HCT116 (cell line): ENCODE measurements around the gene FITM1. TPM values are rescaled to one million over a fixed set of nuclear protein-coding genes. Genes with fewer than 3 reads are reported as not detected.

Experiments used
- ATAC-seq: fragments of 200-7000 bp; cut with Tn5 transposase; 2 replicates; pipeline ENCODE4 v1.9.1; 2020; ENCODE audit warnings: mild to moderate bottlenecking, moderate library complexity
- BruUV-seq: library from RNA; stranded (reverse); fragments of 400-500 nt; replicated peaks from 2 replicates; lab custom pipeline; 2021; lab: Mats Ljungman, UMichigan
- CTCF ChIA-PET: fragments of 300-600 bp; sonication (Branson Sonifier 250); formaldehyde crosslinking; loops from one replicate; lab custom pipeline; 2021; ENCODE audit warnings: antibody characterized with exemption; lab: Charles Lee
- POLR2A ChIA-PET: fragments of 300-600, 350-600 bp; sonication (Branson Sonifier 250); formaldehyde crosslinking; loops from one replicate; lab custom pipeline; 2021; ENCODE audit warnings: antibody characterized with exemption; lab: Charles Lee
- RAD21 ChIA-PET, 2 experiments: fragments of 300-600 bp; sonication (Branson Sonifier 250); formaldehyde crosslinking; loops; one replicate each; lab custom pipeline; 2023; ENCODE audit warnings: low total read pairs in 2 of 2; ENCODE audit not compliant: uncharacterized antibody in 2 of 2, unreplicated experiment in 2 of 2, low non-redundant PET in 1 of 2; lab: Charles Lee
- DNase-seq: peaks from one replicate; pipeline ENCODE4 v3.0.0-alpha.2; 2010; ENCODE audit warnings: low read depth, low spot score
- H2AFZ ChIP-seq: fragments of 200-600 bp; shearing (Covaris generic), sonication (generic); 2 replicates; pipeline ENCODE4 v1.6.1; 2017; ENCODE audit warnings: low read depth, mixed run types, mixed read lengths, antibody characterized with exemption, low read length; ENCODE audit not compliant: poor library complexity, severe bottlenecking
- H3K27ac ChIP-seq: 2 replicates; pipeline ENCODE4 v1.5.1; 2012; ENCODE audit warnings: low read depth, low read length
- H3K27me3 ChIP-seq: fragments of 200-600 bp; sonication (generic); 2 replicates; pipeline ENCODE4 v1.6.1; 2016; ENCODE audit warnings: mixed run types, low read length, mixed read lengths; ENCODE audit not compliant: insufficient read depth
- H3K36me3 ChIP-seq, 2 experiments: fragments of 200-500 bp in 1 of 2; fragments of 200-600 bp in 1 of 2; sonication (Bioruptor generic) in 1 of 2; sonication (generic) in 1 of 2; 2 replicates each; pipeline versions ENCODE4 v1.5.1 to v1.6.1; 2014 to 2016; ENCODE audit warnings: low read length in 2 of 2, inconsistent platforms in 1 of 2, mixed read lengths in 1 of 2, mixed run types in 1 of 2; ENCODE audit not compliant: insufficient read depth in 2 of 2, control insufficient read depth in 1 of 2
- H3K4me1 ChIP-seq, 2 experiments: fragments of 200-600 bp in 1 of 2; sonication (generic) in 1 of 2; 2 replicates each; pipeline versions ENCODE4 v1.5.1 to v1.6.1; 2012 to 2017; ENCODE audit warnings: low read length in 2 of 2, inconsistent platforms in 1 of 2, mild to moderate bottlenecking in 1 of 2, mixed read lengths in 1 of 2, mixed run types in 1 of 2, moderate library complexity in 1 of 2; ENCODE audit not compliant: insufficient read depth in 2 of 2, control insufficient read depth in 1 of 2
- H3K4me2 ChIP-seq: fragments of 200-600 bp; sonication (generic); 2 replicates; pipeline ENCODE4 v1.6.1; 2017; ENCODE audit warnings: mixed run types, low read length, mixed read lengths
- H3K4me3 ChIP-seq, 2 experiments: fragments of 200-600 bp in 1 of 2; sonication (generic) in 1 of 2; replicated peaks in 1 of 2; 2 replicates each; pipeline ENCODE4 v1.5.1; 2011 to 2016; ENCODE audit warnings: low read length in 2 of 2, control low read depth in 1 of 2, low read depth in 1 of 2, mild to moderate bottlenecking in 1 of 2, mixed read lengths in 1 of 2, mixed run types in 1 of 2
- H3K79me2 ChIP-seq: fragments of 200-600 bp; sonication (generic); 2 replicates; pipeline ENCODE4 v1.6.1; 2017; ENCODE audit warnings: mild to moderate bottlenecking, mixed run types, low read length, moderate library complexity, mixed read lengths; ENCODE audit not compliant: insufficient read depth
- H3K9ac ChIP-seq: fragments of 200-600 bp; sonication (generic); 2 replicates; pipeline ENCODE4 v1.6.1; 2016; ENCODE audit warnings: low read length, mixed read lengths
- H3K9me2 ChIP-seq: fragments of 200-600 bp; sonication (generic), shearing (Covaris generic); 2 replicates; pipeline ENCODE4 v1.6.1; 2017; ENCODE audit warnings: mixed run types, mild to moderate bottlenecking, moderate library complexity; ENCODE audit not compliant: insufficient read depth
- H3K9me3 ChIP-seq, 2 experiments: fragments of 200-500 bp in 1 of 2; fragments of 200-600 bp in 1 of 2; sonication (Bioruptor generic) in 1 of 2; sonication (generic) in 1 of 2; 2 replicates each; pipeline ENCODE4 v1.6.1; 2014 to 2017; ENCODE audit warnings: low read length in 2 of 2, mixed read lengths in 2 of 2, inconsistent platforms in 1 of 2, low read depth in 1 of 2, mild to moderate bottlenecking in 1 of 2, mixed run types in 1 of 2, moderate library complexity in 1 of 2; ENCODE audit not compliant: control insufficient read depth in 1 of 2, insufficient read depth in 1 of 2
- H4K20me1 ChIP-seq: fragments of 200-600 bp; sonication (generic), shearing (Covaris generic); 2 replicates; pipeline ENCODE4 v1.6.1; 2017; ENCODE audit warnings: mixed run types, mild to moderate bottlenecking, moderate library complexity; ENCODE audit not compliant: insufficient read depth
- EGR1 ChIP-seq: IDR thresholded peaks from 2 replicates; pipeline ENCODE4 v1.6.1; 2012; ENCODE audit warnings: low read depth
- ELF1 ChIP-seq: IDR thresholded peaks from 2 replicates; pipeline ENCODE4 v1.6.1; 2012; ENCODE audit warnings: low read depth, borderline replicate concordance
- EZH2 ChIP-seq: fragments of 200-600 bp; sonication (generic); IDR thresholded peaks from 2 replicates; pipeline ENCODE4 v1.6.1; 2017; ENCODE audit warnings: antibody characterized with exemption, mixed run types
- EZH2phosphoT487 ChIP-seq: fragments of 200-600 bp; IDR thresholded peaks from 2 replicates; pipeline ENCODE4 v1.6.1; 2018; ENCODE audit warnings: antibody characterized with exemption, borderline replicate concordance
- JUND ChIP-seq: IDR thresholded peaks from 2 replicates; pipeline ENCODE4 v1.6.1; 2012
- POLR2A ChIP-seq: IDR thresholded peaks from 2 replicates; pipeline ENCODE4 v1.7.0; 2011; ENCODE audit warnings: borderline replicate concordance; ENCODE audit not compliant: insufficient read depth, insufficient read length; ENCODE audit errors: extremely low read depth
- POLR2AphosphoS5 ChIP-seq: IDR thresholded peaks from 2 replicates; pipeline ENCODE4 v1.6.1; 2011; ENCODE audit warnings: mild to moderate bottlenecking, low read depth, low read length, moderate library complexity
- RAD21 ChIP-seq: IDR thresholded peaks from 2 replicates; pipeline ENCODE4 v1.6.1; 2012; ENCODE audit warnings: low read depth, mild to moderate bottlenecking
- SIN3A ChIP-seq: IDR thresholded peaks from 2 replicates; pipeline ENCODE4 v1.6.1; 2012; ENCODE audit warnings: low read depth
- SP1 ChIP-seq: IDR thresholded peaks from 2 replicates; pipeline ENCODE4 v1.6.1; 2012; ENCODE audit warnings: low read depth
- YY1 ChIP-seq: IDR thresholded peaks from 2 replicates; pipeline ENCODE4 v1.6.1; 2011; ENCODE audit warnings: low read length, low read depth, moderate library complexity, mild to moderate bottlenecking; ENCODE audit not compliant: insufficient replicate concordance; ENCODE audit errors: extremely low read depth
- intact Hi-C: fragments of 100-400 bp; cut with micrococcal nuclease; formaldehyde crosslinking; loops from 2 replicates; pipeline ENCODE4 v1.10.0; 2022
- total RNA-seq: library from RNA; stranded (reverse); gene quantifications from one replicate; pipeline ENCODE4 v1.2.1, GENCODE V29; 2021; ENCODE audit not compliant: unreplicated experiment
- TF ChIP-seq, protein P1 (sequence below): IDR thresholded peaks from 2 replicates; pipeline ENCODE4 v1.6.1; 2012
- TF ChIP-seq, protein P2 (sequence below): IDR thresholded peaks from 2 replicates; pipeline ENCODE4 v1.6.1; 2012
- TF ChIP-seq, protein P3 (sequence below): IDR thresholded peaks from 2 replicates; pipeline ENCODE4 v1.6.1; 2011; ENCODE audit warnings: mild to moderate bottlenecking, low read length, moderate library complexity; ENCODE audit not compliant: insufficient replicate concordance; ENCODE audit errors: extremely low read depth
- TF ChIP-seq, protein P4 (sequence below): IDR thresholded peaks from 2 replicates; pipeline ENCODE4 v1.6.1; 2012; ENCODE audit warnings: low read depth
- TF ChIP-seq, protein P5 (sequence below), 3 experiments: fragments of 200-600 bp in 1 of 3; sonication (generic) in 1 of 3; IDR thresholded peaks in 2 of 3; conservative IDR thresholded peaks in 1 of 3; 2 replicates each; pipeline ENCODE4 v1.5.1; 2012 to 2017; ENCODE audit warnings: low read depth in 2 of 3, low read length in 2 of 3, antibody characterized with exemption in 1 of 3, borderline replicate concordance in 1 of 3, control low read depth in 1 of 3, mild to moderate bottlenecking in 1 of 3, mixed read lengths in 1 of 3, mixed run types in 1 of 3, moderate library complexity in 1 of 3; ENCODE audit not compliant: insufficient read depth in 1 of 3

Gene FITM1
- total RNA-seq, 1 experiment from 2014 or later: 0.81 TPM

DNA sequence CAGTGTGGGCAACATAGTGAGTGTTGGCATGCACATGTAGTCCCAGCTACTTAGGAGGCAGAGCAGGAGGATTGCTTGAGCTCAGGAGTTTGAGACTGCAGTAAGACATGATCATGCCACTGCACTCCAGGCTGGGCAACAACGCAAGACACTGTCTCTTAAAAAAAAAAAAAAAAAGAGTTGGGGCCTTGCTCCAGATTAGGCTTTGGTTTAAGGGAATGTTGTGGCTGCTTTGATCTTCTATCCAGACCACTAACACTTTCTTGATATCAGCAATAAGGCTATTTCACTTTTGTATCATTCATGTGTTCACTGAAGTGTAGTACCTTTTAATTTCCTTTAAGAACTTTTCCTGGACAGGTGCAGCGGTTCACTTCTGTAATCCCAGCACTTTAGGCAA lies 2.8 kb upstream of the FITM1 start:
- H3K27me3 ChIP-seq: no peaks in the 10 kb centered on the region
- no peak overlapping the region for H3K4me2 ChIP-seq
- H3K9me3 ChIP-seq: no peaks in the 10 kb centered on the region
- no peak overlapping the region for H3K4me3 ChIP-seq
- TF ChIP-seq EZH2 (no peak), SP1 (no peak), YY1 (no peak), POLR2AphosphoS5 (no peak), EZH2phosphoT487 (no peak), JUND (no peak), ELF1 (no peak), RAD21 (no peak), SIN3A (no peak), POLR2A (no peak), EGR1 (no peak)
- TF ChIP-seq, protein P1, sequence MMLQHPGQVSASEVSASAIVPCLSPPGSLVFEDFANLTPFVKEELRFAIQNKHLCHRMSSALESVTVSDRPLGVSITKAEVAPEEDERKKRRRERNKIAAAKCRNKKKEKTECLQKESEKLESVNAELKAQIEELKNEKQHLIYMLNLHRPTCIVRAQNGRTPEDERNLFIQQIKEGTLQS: no peak
- TF ChIP-seq, protein P2, sequence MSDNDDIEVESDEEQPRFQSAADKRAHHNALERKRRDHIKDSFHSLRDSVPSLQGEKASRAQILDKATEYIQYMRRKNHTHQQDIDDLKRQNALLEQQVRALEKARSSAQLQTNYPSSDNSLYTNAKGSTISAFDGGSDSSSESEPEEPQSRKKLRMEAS: no peak
- TF ChIP-seq, protein P3, sequence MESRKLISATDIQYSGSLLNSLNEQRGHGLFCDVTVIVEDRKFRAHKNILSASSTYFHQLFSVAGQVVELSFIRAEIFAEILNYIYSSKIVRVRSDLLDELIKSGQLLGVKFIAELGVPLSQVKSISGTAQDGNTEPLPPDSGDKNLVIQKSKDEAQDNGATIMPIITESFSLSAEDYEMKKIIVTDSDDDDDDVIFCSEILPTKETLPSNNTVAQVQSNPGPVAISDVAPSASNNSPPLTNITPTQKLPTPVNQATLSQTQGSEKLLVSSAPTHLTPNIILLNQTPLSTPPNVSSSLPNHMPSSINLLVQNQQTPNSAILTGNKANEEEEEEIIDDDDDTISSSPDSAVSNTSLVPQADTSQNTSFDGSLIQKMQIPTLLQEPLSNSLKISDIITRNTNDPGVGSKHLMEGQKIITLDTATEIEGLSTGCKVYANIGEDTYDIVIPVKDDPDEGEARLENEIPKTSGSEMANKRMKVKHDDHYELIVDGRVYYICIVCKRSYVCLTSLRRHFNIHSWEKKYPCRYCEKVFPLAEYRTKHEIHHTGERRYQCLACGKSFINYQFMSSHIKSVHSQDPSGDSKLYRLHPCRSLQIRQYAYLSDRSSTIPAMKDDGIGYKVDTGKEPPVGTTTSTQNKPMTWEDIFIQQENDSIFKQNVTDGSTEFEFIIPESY: no peak
- TF ChIP-seq, protein P4, sequence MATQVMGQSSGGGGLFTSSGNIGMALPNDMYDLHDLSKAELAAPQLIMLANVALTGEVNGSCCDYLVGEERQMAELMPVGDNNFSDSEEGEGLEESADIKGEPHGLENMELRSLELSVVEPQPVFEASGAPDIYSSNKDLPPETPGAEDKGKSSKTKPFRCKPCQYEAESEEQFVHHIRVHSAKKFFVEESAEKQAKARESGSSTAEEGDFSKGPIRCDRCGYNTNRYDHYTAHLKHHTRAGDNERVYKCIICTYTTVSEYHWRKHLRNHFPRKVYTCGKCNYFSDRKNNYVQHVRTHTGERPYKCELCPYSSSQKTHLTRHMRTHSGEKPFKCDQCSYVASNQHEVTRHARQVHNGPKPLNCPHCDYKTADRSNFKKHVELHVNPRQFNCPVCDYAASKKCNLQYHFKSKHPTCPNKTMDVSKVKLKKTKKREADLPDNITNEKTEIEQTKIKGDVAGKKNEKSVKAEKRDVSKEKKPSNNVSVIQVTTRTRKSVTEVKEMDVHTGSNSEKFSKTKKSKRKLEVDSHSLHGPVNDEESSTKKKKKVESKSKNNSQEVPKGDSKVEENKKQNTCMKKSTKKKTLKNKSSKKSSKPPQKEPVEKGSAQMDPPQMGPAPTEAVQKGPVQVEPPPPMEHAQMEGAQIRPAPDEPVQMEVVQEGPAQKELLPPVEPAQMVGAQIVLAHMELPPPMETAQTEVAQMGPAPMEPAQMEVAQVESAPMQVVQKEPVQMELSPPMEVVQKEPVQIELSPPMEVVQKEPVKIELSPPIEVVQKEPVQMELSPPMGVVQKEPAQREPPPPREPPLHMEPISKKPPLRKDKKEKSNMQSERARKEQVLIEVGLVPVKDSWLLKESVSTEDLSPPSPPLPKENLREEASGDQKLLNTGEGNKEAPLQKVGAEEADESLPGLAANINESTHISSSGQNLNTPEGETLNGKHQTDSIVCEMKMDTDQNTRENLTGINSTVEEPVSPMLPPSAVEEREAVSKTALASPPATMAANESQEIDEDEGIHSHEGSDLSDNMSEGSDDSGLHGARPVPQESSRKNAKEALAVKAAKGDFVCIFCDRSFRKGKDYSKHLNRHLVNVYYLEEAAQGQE: no peak
- TF ChIP-seq, protein P5, sequence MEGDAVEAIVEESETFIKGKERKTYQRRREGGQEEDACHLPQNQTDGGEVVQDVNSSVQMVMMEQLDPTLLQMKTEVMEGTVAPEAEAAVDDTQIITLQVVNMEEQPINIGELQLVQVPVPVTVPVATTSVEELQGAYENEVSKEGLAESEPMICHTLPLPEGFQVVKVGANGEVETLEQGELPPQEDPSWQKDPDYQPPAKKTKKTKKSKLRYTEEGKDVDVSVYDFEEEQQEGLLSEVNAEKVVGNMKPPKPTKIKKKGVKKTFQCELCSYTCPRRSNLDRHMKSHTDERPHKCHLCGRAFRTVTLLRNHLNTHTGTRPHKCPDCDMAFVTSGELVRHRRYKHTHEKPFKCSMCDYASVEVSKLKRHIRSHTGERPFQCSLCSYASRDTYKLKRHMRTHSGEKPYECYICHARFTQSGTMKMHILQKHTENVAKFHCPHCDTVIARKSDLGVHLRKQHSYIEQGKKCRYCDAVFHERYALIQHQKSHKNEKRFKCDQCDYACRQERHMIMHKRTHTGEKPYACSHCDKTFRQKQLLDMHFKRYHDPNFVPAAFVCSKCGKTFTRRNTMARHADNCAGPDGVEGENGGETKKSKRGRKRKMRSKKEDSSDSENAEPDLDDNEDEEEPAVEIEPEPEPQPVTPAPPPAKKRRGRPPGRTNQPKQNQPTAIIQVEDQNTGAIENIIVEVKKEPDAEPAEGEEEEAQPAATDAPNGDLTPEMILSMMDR (IDR thresholded peaks at IDR 0.05 in 2 of 3, conservative IDR thresholded peaks at IDR 0.05 in 1 of 3; ENCODE audit: borderline replicate concordance in 1 of 3, insufficient read depth in 1 of 3, low read depth in 2 of 3, low read length in 2 of 3): no peak
- H3K4me1 ChIP-seq: no peaks in the 10 kb centered on the region
- ChIA-PET CTCF (interaction anchor here (0.8 kb wide), 1 partner anchor 70 kb away, joined by 3 read pairs; no protein-coding TSS in a partner anchor), POLR2A (interaction anchor here (0.6 to 1.9 kb wide), 3 partner anchors 8 to 27 kb away, joined by 3 to 8 read pairs (median 5); partner anchors contain the start of genes EMC9 and PSME1), RAD21 (interaction anchor here in 1 of 2 experiments (0.7 kb wide), 1 partner anchor 14 kb away, joined by 3 read pairs; no protein-coding TSS in a partner anchor)
- H3K36me3 ChIP-seq: peaks cover 0 to 3% of the 10 kb centered on the region in 2 experiments; a peak in 2 of 4 replicates
- ATAC-seq (no peak), DNase-seq (no peak)
- BruUV-seq: no TSS peak
- H2AFZ ChIP-seq: no peak overlapping the region
- no peak overlapping the region for H3K27ac ChIP-seq
- H4K20me1 ChIP-seq: no peaks in the 10 kb centered on the region
- no peaks in the 10 kb centered on the region for H3K9me2 ChIP-seq
- no peak overlapping the region for H3K9ac ChIP-seq
- no peaks in the 10 kb centered on the region for H3K79me2 ChIP-seq
- intact Hi-C loops: no loop called here
